Colon (tissue), 2 donors: ENCODE measurements around the gene JAKMIP3.
"Not testable (repeated sequence)": the region's sequence is repeated elsewhere in the genome, so short reads cannot be mapped to it uniquely, and the experiment has no call there.

Experiments
- FAIRE-seq: peaks from 2 replicates; lab custom pipeline; 2012; peaks lifted over from hg19 to GRCh38; lab: Jason Lieb, UNC
- donor health status: control.
- donor health status: control.

The JAKMIP3 gene

GRCh38 chr10:132064771-132065437 is 842 bp upstream of the JAKMIP3 start:
- FAIRE-seq, result no peak

- no peak for FAIRE-seq
These were observed 440 bp downstream of the JAKMIP3 start for GRCh38 chr10:132066186-132066585.

GRCh38 chr10:132066812-132067211 is 1.1 kb downstream of the JAKMIP3 start:
- no peak for FAIRE-seq

- FAIRE-seq, result no peak
These were observed 2.8 kb downstream of the JAKMIP3 start for GRCh38 chr10:132068431-132069121.

GRCh38 chr10:132069122-132069848 is 3.5 kb downstream of the JAKMIP3 start:
- FAIRE-seq, result no peak

GRCh38 chr10:132069849-132070182 is 4.1 kb downstream of the JAKMIP3 start:
- FAIRE-seq, result no peak

- FAIRE-seq, result no peak
These were observed 5.0 kb downstream of the JAKMIP3 start for GRCh38 chr10:132070724-132071123.

- no peak for FAIRE-seq
These were observed 5.9 kb downstream of the JAKMIP3 start for GRCh38 chr10:132071667-132072066.

GRCh38 chr10:132075909-132076577 is 10.3 kb downstream of the JAKMIP3 start:
- no peak for FAIRE-seq

GRCh38 chr10:132076578-132077081 is 10.9 kb downstream of the JAKMIP3 start:
- FAIRE-seq, result no peak

- no peak for FAIRE-seq
These were observed 11.3 kb downstream of the JAKMIP3 start for GRCh38 chr10:132077091-132077490.

GRCh38 chr10:132078746-132079345 is 13.1 kb downstream of the JAKMIP3 start:
- FAIRE-seq, result no peak

GRCh38 chr10:132084384-132084783 is 18.6 kb downstream of the JAKMIP3 start:
- not testable (repeated sequence) for FAIRE-seq

GRCh38 chr10:132093236-132093635 is 27.5 kb downstream of the JAKMIP3 start:
- not testable (repeated sequence) for FAIRE-seq

GRCh38 chr10:132094581-132095234 is 29.0 kb downstream of the JAKMIP3 start:
- FAIRE-seq, result no peak

GRCh38 chr10:132095403-132096113 is 29.8 kb downstream of the JAKMIP3 start:
- no peak for FAIRE-seq

- FAIRE-seq, result no peak
These were observed 30.5 kb downstream of the JAKMIP3 start for GRCh38 chr10:132096223-132096622.

GRCh38 chr10:132096863-132097478 is 31.2 kb downstream of the JAKMIP3 start:
- no peak for FAIRE-seq

- no peak for FAIRE-seq
These were observed 32.0 kb downstream of the JAKMIP3 start for GRCh38 chr10:132097609-132098377.
